CD14-positive monocyte (primary cell): ENCODE results near the gene AK9. TPM values are rescaled to one million over a fixed set of nuclear protein-coding genes. Genes with fewer than 3 reads are reported as not detected.

Source experiments
- DNase-seq, 3 donors: peaks; one replicate each; pipeline ENCODE4 v3.0.0-alpha.2; 2011 to 2022
- H2AFZ ChIP-seq: 2 replicates; pipeline ENCODE4 v1.6.0; 2012; ENCODE audit warnings: mild to moderate bottlenecking, low read depth, low read length, inconsistent platforms; ENCODE audit not compliant: insufficient read depth, poor library complexity, severe bottlenecking
- H3K27ac ChIP-seq, 2 donors: 1 replicate in 1 of 2; 2 replicates in 1 of 2; pipeline ENCODE4 v1.5.1; 2012 to 2013; ENCODE audit warnings: low read length in 2 of 2, control low read depth in 1 of 2, inconsistent platforms in 1 of 2, low read depth in 1 of 2, mild to moderate bottlenecking in 1 of 2
- H3K27me3 ChIP-seq, 2 donors: one replicate each; pipeline versions ENCODE4 v1.6.0 to v1.6.1; 2011 to 2013; ENCODE audit warnings: low read length in 2 of 2; ENCODE audit not compliant: control insufficient read depth in 2 of 2, insufficient read depth in 2 of 2
- H3K36me3 ChIP-seq, 2 donors: replicated peaks in 1 of 2; 1 replicate in 1 of 2; 2 replicates in 1 of 2; pipeline versions ENCODE4 v1.5.1 to v1.6.1; 2012 to 2013; ENCODE audit warnings: low read length in 2 of 2, control low read depth in 1 of 2, inconsistent platforms in 1 of 2, mild to moderate bottlenecking in 1 of 2; ENCODE audit not compliant: insufficient read depth in 2 of 2, control insufficient read depth in 1 of 2
- H3K4me1 ChIP-seq, 2 donors: 1 replicate in 1 of 2; 2 replicates in 1 of 2; pipeline versions ENCODE4 v1.5.1 to v1.6.1; 2012 to 2013; ENCODE audit warnings: low read length in 2 of 2, control low read depth in 1 of 2, inconsistent platforms in 1 of 2, mild to moderate bottlenecking in 1 of 2, moderate library complexity in 1 of 2; ENCODE audit not compliant: insufficient read depth in 2 of 2, control insufficient read depth in 1 of 2
- H3K4me2 ChIP-seq: replicated peaks from 2 replicates; pipeline ENCODE3; 2012; ENCODE audit warnings: low read length, moderate library complexity, mild to moderate bottlenecking; ENCODE audit not compliant: poor library complexity, severe bottlenecking; ENCODE audit errors: extremely low read depth
- H3K4me3 ChIP-seq, 3 experiments: fragments of 200-600 bp in 1 of 3; sonication (generic) in 1 of 3; replicated peaks in 1 of 3; 1 replicate in 2 of 3; 2 replicates in 1 of 3; pipeline ENCODE4 v1.5.1; 2011 to 2013; ENCODE audit warnings: low read length in 3 of 3, mild to moderate bottlenecking in 3 of 3, control low read depth in 2 of 3, low read depth in 2 of 3, inconsistent platforms in 1 of 3, moderate library complexity in 1 of 3
- H3K79me2 ChIP-seq: 2 replicates; pipeline ENCODE4 v1.6.0; 2012; ENCODE audit warnings: mild to moderate bottlenecking, control low read depth, inconsistent platforms, low read length, moderate library complexity; ENCODE audit not compliant: insufficient read depth
- H3K9ac ChIP-seq: 2 replicates; pipeline ENCODE4 v1.6.0; 2017; ENCODE audit warnings: low read length, mild to moderate bottlenecking; ENCODE audit not compliant: insufficient read depth, poor library complexity, severe bottlenecking
- H3K9me3 ChIP-seq, 2 donors: replicated peaks in 1 of 2; 1 replicate in 1 of 2; 2 replicates in 1 of 2; pipeline versions ENCODE4 v1.5.1 to v1.6.1; 2012 to 2013; ENCODE audit warnings: low read length in 2 of 2, control low read depth in 1 of 2; ENCODE audit not compliant: control insufficient read depth in 1 of 2, insufficient read depth in 1 of 2
- H4K20me1 ChIP-seq: 2 replicates; pipeline ENCODE4 v1.6.0; 2012; ENCODE audit warnings: mild to moderate bottlenecking, low read length, control low read depth, moderate library complexity; ENCODE audit not compliant: insufficient read depth
- H3K27ac Mint-ChIP-seq, 7 donors: one replicate each; pipeline ENCODE4 v1.8.0; 2020; ENCODE audit warnings: mild to moderate bottlenecking in 7 of 7, mixed read lengths in 7 of 7, moderate library complexity in 6 of 7, inconsistent platforms in 2 of 7
- H3K27me3 Mint-ChIP-seq, 3 donors: one replicate each; pipeline ENCODE4 v1.8.0; 2021 to 2022; ENCODE audit warnings: low read depth in 3 of 3, mild to moderate bottlenecking in 3 of 3, mixed read lengths in 3 of 3, moderate library complexity in 3 of 3, inconsistent platforms in 1 of 3
- H3K36me3 Mint-ChIP-seq, 2 donors: one replicate each; pipeline ENCODE4 v1.8.0; 2020; ENCODE audit warnings: mixed read lengths in 2 of 2, inconsistent platforms in 1 of 2, mild to moderate bottlenecking in 1 of 2
- H3K4me1 Mint-ChIP-seq: one replicate; pipeline ENCODE4 v1.8.0; 2020; ENCODE audit warnings: mild to moderate bottlenecking, mixed read lengths
- H3K4me3 Mint-ChIP-seq, 2 donors: one replicate each; pipeline ENCODE4 v1.8.0; 2020; ENCODE audit warnings: mild to moderate bottlenecking in 2 of 2, mixed read lengths in 2 of 2, moderate library complexity in 1 of 2
- H3K9me3 Mint-ChIP-seq, 7 donors: one replicate each; pipeline ENCODE4 v1.8.0; 2020 to 2022; ENCODE audit warnings: mixed read lengths in 7 of 7, mild to moderate bottlenecking in 6 of 7, moderate library complexity in 6 of 7, inconsistent platforms in 2 of 7
- WGBS: methylation state at CpG from one replicate; pipeline ENCODE4 v1.1.5; 2013; ENCODE audit warnings: missing lambda C conversion rate; ENCODE audit not compliant: insufficient coverage; 5-methylcytosine and 5-hydroxymethylcytosine counted together
- intact Hi-C, 2 donors: fragments of 100-400 bp; cut with micrococcal nuclease; formaldehyde crosslinking; loops; one replicate each; pipeline versions ENCODE4 v1.15.0 to v1.15.1; 2023
- polyA plus RNA-seq, 3 donors: library from polyadenylated mRNA; depleted of rRNA in 1 of 3; unstranded in 2 of 3; stranded (reverse) in 1 of 3; fragments of 300-500 nt in 2 of 3; fragments of >200 nt in 1 of 3; fragmentation: Illumina TruSeq in 2 of 3; gene quantifications; 1 replicate in 2 of 3; 2 replicates in 1 of 3; pipeline ENCODE4 v1.2.3, GENCODE V29; 2012 to 2021
- TF ChIP-seq, protein P1 (sequence below): fragments of 200-600 bp; IDR thresholded peaks from one replicate; pipeline ENCODE4 v1.8.0; 2022; ENCODE audit warnings: antibody characterized with exemption, mild to moderate bottlenecking

Gene AK9
- polyA plus RNA-seq, 3 donors, result 2.6 to 3.1 (median 2.8) TPM

DNA sequence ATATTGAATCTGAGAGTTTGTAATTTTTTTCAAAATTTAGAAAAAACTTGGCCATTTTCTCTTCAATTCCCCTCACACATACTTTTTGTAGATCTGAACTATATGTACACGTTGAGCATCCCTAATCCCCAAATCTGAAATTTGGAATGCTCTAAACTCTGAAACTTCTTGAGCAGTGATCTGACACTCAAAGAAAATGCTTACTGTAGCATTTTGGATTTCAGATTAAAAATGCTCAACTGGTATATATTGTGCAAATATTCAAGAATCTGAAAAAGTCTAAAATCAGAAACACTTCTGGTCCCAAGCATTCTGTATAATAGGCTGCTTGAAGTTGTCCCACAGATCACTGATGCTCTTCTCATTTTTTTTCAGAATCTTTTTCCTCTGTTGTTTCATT lies 129.2 kb downstream of the AK9 start:
- H3K4me2 ChIP-seq, result no peak overlapping the region
- intact Hi-C loops, result no loop called here
- Mint-ChIP-seq H3K36me3 (peaks cover 0 to 6% of the 10 kb centered on the region in 2 donors), H3K27me3 (peaks cover 0 to 3% (median 1%) of the 10 kb centered on the region in 3 donors), H3K27ac (no peak overlapping the region), H3K4me1 (no peaks in the 10 kb centered on the region), H3K9me3 (peaks cover 5 to 13% (median 8%) of the 10 kb centered on the region in 7 donors), H3K4me3 (no peak overlapping the region)
- TF ChIP-seq, protein P1, sequence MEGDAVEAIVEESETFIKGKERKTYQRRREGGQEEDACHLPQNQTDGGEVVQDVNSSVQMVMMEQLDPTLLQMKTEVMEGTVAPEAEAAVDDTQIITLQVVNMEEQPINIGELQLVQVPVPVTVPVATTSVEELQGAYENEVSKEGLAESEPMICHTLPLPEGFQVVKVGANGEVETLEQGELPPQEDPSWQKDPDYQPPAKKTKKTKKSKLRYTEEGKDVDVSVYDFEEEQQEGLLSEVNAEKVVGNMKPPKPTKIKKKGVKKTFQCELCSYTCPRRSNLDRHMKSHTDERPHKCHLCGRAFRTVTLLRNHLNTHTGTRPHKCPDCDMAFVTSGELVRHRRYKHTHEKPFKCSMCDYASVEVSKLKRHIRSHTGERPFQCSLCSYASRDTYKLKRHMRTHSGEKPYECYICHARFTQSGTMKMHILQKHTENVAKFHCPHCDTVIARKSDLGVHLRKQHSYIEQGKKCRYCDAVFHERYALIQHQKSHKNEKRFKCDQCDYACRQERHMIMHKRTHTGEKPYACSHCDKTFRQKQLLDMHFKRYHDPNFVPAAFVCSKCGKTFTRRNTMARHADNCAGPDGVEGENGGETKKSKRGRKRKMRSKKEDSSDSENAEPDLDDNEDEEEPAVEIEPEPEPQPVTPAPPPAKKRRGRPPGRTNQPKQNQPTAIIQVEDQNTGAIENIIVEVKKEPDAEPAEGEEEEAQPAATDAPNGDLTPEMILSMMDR, result no peak
- H2AFZ ChIP-seq, result no peak overlapping the region
- H3K36me3 ChIP-seq, result no peaks in the 10 kb centered on the region
- no peak for DNase-seq
- no peaks in the 10 kb centered on the region for H4K20me1 ChIP-seq
- 80% methylated on average over 1 of the region's 1 CpG for WGBS
- no peaks in the 10 kb centered on the region for H3K27me3 ChIP-seq
- H3K79me2 ChIP-seq, result no peaks in the 10 kb centered on the region
- no peak overlapping the region for H3K4me3 ChIP-seq
- no peaks in the 10 kb centered on the region for H3K4me1 ChIP-seq
- no peak overlapping the region for H3K9ac ChIP-seq
- H3K27ac ChIP-seq, result no peak overlapping the region
- H3K9me3 ChIP-seq, result peaks cover 6 to 10% of the 10 kb centered on the region in 2 donors

DNA sequence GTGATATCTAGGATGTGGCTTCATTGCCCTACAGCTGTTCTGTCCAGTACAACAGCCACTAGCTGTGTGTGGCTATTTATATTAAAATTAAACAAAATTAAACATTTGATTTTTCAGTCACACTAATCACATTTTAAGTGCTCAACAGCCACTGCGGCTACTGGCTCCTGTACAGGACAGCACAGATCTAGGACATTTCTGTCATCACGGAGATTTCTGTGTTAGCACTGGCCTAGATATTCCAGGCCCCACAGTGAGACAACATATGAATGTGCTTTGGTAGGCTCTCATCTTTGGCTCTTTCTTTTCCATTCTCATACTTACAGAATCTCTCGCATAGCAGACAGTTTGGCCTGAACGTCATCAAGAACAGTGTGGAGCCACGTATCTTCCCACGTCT lies 159.6 kb downstream of the AK9 start:
- Histone ChIP-seq H4K20me1 (no peaks in the 10 kb centered on the region), H3K4me2 (no peak overlapping the region), H2AFZ (no peak overlapping the region), H3K36me3 (no peaks in the 10 kb centered on the region), H3K4me3 (no peak overlapping the region), H3K9me3 (no peaks in the 10 kb centered on the region), H3K27ac (no peak overlapping the region), H3K4me1 (no peaks in the 10 kb centered on the region), H3K79me2 (no peaks in the 10 kb centered on the region), H3K27me3 (no peaks in the 10 kb centered on the region), H3K9ac (no peak overlapping the region)
- H3K4me3 Mint-ChIP-seq, result no peak overlapping the region
- H3K27me3 Mint-ChIP-seq, result peaks cover 0 to 2% (median 0%) of the 10 kb centered on the region in 3 donors
- no peak for DNase-seq
- peaks cover 3% of the 10 kb centered on the region for H3K4me1 Mint-ChIP-seq
- H3K27ac Mint-ChIP-seq, result no peak overlapping the region
- H3K9me3 Mint-ChIP-seq, result peaks cover 0 to 5% (median 0%) of the 10 kb centered on the region in 7 donors
- intact Hi-C loops, result no loop called here
- WGBS, result 100% methylated on average over 2 of the region's 6 CpGs
- TF ChIP-seq, protein P1, result no peak
- no peaks in the 10 kb centered on the region for H3K36me3 Mint-ChIP-seq
